WTC11 (cell line): ENCODE data around the gene FOXA1.

ENCODE experiments used
- CREB1 ChIP-seq: sonication (generic); formaldehyde crosslinking; IDR thresholded peaks from 2 replicates; pipeline ENCODE4 v1.8.0; 2023; ENCODE audit warnings: mild to moderate bottlenecking, missing genetic modification reagents
- ESRRA ChIP-seq: sonication (generic); formaldehyde crosslinking; IDR thresholded peaks from 2 replicates; pipeline ENCODE4 v1.8.1; 2022; ENCODE audit warnings: mild to moderate bottlenecking, missing genetic modification reagents, borderline replicate concordance
- ETV6 ChIP-seq: sonication (generic); formaldehyde crosslinking; IDR thresholded peaks from 2 replicates; pipeline ENCODE4 v1.8.1; 2022; ENCODE audit warnings: mild to moderate bottlenecking, missing genetic modification reagents
- FOXK1 ChIP-seq: sonication (generic); formaldehyde crosslinking; IDR thresholded peaks from 2 replicates; pipeline ENCODE4 v1.8.0; 2022; ENCODE audit warnings: mild to moderate bottlenecking, moderate library complexity, missing genetic modification reagents
- FOXP1 ChIP-seq: sonication (generic); formaldehyde crosslinking; IDR thresholded peaks from 2 replicates; pipeline ENCODE4 v1.8.0; 2022; ENCODE audit warnings: missing genetic modification reagents, mild to moderate bottlenecking, moderate library complexity, borderline replicate concordance
- IRF2 ChIP-seq: sonication (generic); formaldehyde crosslinking; IDR thresholded peaks from 2 replicates; pipeline ENCODE4 v1.8.0; 2022; ENCODE audit warnings: low read depth, missing genetic modification reagents, borderline replicate concordance
- ZBTB21 ChIP-seq: sonication (generic); formaldehyde crosslinking; IDR thresholded peaks from 2 replicates; pipeline ENCODE4 v1.8.1; 2023; ENCODE audit warnings: mild to moderate bottlenecking, missing genetic modification reagents, borderline replicate concordance
- ZNF232 ChIP-seq: sonication (generic); formaldehyde crosslinking; IDR thresholded peaks from 2 replicates; pipeline ENCODE4 v1.8.0; 2022; ENCODE audit warnings: mild to moderate bottlenecking, missing genetic modification reagents
- TF ChIP-seq, protein P1 (sequence below): fragments of 200-600 bp; IDR thresholded peaks from 2 replicates; pipeline ENCODE4 v1.8.0; 2022; ENCODE audit warnings: antibody characterized with exemption
- TF ChIP-seq, protein P2 (sequence below): sonication (generic); formaldehyde crosslinking; IDR thresholded peaks from 2 replicates; pipeline ENCODE4 v1.8.0; 2022; ENCODE audit warnings: mild to moderate bottlenecking, missing genetic modification reagents
- TF ChIP-seq, protein P3 (sequence below): sonication (generic); formaldehyde crosslinking; IDR thresholded peaks from 2 replicates; pipeline ENCODE4 v1.8.1; 2023; ENCODE audit warnings: mild to moderate bottlenecking, missing genetic modification reagents
- TF ChIP-seq, protein P4 (sequence below): sonication (generic); formaldehyde crosslinking; IDR thresholded peaks from 2 replicates; pipeline ENCODE4 v1.8.0; 2022; ENCODE audit warnings: mild to moderate bottlenecking, missing genetic modification reagents
- TF ChIP-seq, protein P5 (sequence below): sonication (generic); formaldehyde crosslinking; IDR thresholded peaks from 2 replicates; pipeline ENCODE4 v1.8.1; 2023; ENCODE audit warnings: mild to moderate bottlenecking, moderate library complexity, missing genetic modification reagents

DNA sequence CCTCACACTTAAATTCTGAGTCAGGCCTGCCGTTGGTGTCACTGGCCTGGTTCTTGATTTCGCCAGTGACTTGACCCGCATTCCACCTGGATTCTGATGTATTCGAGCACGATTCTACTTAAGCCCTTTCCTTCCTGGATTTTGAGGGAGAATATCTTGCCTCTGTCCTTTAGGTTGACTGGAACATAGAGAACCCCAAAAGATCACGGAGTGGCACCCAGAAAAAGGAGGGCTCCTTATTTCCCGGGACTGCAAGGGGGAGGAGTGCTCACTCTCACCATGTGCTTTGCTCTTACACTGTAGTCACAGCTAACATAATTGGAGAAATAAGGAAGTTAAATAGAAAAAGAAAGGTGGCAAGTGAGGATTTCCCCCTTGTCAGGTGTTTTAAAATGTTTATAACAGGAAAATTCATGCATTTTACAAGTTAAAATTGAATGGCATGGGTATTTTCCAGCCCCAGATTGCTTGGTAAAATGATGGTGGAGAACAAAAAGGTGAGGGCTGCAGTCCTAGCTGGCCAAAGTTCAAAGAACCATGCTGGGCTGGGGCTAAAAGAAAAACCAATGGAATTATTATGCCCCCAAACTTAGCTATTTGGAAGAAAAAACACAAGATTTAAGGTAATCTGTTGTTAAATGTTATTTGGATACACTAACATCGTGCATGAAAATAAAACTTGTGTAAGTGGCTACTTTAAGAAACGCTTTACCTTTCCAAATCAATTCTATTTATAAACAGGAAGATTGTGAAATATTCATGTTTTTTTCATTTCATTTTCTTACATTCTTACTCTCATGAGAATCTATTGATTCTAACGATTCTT is 8.9 kb downstream of the FOXA1 start:
- TF ChIP-seq, protein P1, sequence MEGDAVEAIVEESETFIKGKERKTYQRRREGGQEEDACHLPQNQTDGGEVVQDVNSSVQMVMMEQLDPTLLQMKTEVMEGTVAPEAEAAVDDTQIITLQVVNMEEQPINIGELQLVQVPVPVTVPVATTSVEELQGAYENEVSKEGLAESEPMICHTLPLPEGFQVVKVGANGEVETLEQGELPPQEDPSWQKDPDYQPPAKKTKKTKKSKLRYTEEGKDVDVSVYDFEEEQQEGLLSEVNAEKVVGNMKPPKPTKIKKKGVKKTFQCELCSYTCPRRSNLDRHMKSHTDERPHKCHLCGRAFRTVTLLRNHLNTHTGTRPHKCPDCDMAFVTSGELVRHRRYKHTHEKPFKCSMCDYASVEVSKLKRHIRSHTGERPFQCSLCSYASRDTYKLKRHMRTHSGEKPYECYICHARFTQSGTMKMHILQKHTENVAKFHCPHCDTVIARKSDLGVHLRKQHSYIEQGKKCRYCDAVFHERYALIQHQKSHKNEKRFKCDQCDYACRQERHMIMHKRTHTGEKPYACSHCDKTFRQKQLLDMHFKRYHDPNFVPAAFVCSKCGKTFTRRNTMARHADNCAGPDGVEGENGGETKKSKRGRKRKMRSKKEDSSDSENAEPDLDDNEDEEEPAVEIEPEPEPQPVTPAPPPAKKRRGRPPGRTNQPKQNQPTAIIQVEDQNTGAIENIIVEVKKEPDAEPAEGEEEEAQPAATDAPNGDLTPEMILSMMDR = no peak
- no peak for TF ChIP-seq FOXP1 (CRISPR knock-in tag)
- no peak for TF ChIP-seq ZBTB21 (CRISPR knock-in tag)
- TF ChIP-seq, protein P2, sequence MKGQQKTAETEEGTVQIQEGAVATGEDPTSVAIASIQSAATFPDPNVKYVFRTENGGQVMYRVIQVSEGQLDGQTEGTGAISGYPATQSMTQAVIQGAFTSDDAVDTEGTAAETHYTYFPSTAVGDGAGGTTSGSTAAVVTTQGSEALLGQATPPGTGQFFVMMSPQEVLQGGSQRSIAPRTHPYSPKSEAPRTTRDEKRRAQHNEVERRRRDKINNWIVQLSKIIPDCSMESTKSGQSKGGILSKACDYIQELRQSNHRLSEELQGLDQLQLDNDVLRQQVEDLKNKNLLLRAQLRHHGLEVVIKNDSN = no peak
- TF ChIP-seq, protein P3, sequence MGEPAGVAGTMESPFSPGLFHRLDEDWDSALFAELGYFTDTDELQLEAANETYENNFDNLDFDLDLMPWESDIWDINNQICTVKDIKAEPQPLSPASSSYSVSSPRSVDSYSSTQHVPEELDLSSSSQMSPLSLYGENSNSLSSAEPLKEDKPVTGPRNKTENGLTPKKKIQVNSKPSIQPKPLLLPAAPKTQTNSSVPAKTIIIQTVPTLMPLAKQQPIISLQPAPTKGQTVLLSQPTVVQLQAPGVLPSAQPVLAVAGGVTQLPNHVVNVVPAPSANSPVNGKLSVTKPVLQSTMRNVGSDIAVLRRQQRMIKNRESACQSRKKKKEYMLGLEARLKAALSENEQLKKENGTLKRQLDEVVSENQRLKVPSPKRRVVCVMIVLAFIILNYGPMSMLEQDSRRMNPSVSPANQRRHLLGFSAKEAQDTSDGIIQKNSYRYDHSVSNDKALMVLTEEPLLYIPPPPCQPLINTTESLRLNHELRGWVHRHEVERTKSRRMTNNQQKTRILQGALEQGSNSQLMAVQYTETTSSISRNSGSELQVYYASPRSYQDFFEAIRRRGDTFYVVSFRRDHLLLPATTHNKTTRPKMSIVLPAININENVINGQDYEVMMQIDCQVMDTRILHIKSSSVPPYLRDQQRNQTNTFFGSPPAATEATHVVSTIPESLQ (CRISPR knock-in tag) = no peak
- TF ChIP-seq CREB1 = no peak
- no peak for TF ChIP-seq FOXK1 (CRISPR knock-in tag)
- TF ChIP-seq ZNF232 (CRISPR knock-in tag) = no peak
- TF ChIP-seq, protein P4, sequence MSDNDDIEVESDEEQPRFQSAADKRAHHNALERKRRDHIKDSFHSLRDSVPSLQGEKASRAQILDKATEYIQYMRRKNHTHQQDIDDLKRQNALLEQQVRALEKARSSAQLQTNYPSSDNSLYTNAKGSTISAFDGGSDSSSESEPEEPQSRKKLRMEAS (CRISPR knock-in tag) = no peak
- no peak for TF ChIP-seq ESRRA (CRISPR knock-in tag)
- TF ChIP-seq, protein P5, sequence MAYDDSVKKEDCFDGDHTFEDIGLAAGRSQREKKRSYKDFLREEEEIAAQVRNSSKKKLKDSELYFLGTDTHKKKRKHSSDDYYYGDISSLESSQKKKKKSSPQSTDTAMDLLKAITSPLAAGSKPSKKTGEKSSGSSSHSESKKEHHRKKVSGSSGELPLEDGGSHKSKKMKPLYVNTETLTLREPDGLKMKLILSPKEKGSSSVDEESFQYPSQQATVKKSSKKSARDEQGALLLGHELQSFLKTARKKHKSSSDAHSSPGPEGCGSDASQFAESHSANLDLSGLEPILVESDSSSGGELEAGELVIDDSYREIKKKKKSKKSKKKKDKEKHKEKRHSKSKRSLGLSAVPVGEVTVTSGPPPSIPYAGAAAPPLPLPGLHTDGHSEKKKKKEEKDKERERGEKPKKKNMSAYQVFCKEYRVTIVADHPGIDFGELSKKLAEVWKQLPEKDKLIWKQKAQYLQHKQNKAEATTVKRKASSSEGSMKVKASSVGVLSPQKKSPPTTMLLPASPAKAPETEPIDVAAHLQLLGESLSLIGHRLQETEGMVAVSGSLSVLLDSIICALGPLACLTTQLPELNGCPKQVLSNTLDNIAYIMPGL (CRISPR knock-in tag) = no peak
- no peak for TF ChIP-seq IRF2 (CRISPR knock-in tag)
- no peak for TF ChIP-seq ETV6 (CRISPR knock-in tag)
